A549 (cell line): ENCODE data around the gene ICE2. TPM values are rescaled to one million over a fixed set of nuclear protein-coding genes. Genes with fewer than 3 reads are reported as not detected.
A peak's percentile ranks its signal among the peaks of the same experiment; 100 is the strongest.

ENCODE experiments used
- ATAC-seq, 2 experiments: fragments of 200-7000 bp in 1 of 2; fragments of >200 bp in 1 of 2; cut with Nextera tagmentation in 1 of 2; cut with Tn5 transposase in 1 of 2; 3 replicates each; pipeline versions ENCODE4 v1.8.0 to v1.9.1; 2018 to 2020; ENCODE audit warnings: mild to moderate bottlenecking in 1 of 2, moderate library complexity in 1 of 2
- CTCF ChIA-PET: fragments of 300-600 bp; sonication (Branson Sonifier 250); formaldehyde crosslinking; extraction: SDS; loops from one replicate; lab custom pipeline; 2021; ENCODE audit warnings: antibody characterized with exemption, inconsistent platforms; lab: Yijun Ruan, JAX
- POLR2A ChIA-PET: fragments of 350-600 bp; formaldehyde crosslinking; extraction: SDS; loops from one replicate; lab custom pipeline; 2021; ENCODE audit warnings: antibody characterized with exemption, inconsistent platforms; lab: Yijun Ruan, JAX
- DNase-seq, 2 experiments: peaks; one replicate each; pipeline versions ENCODE4 v3.0.0 to v3.0.0-alpha.2; 2011 to 2016; ENCODE audit warnings: low read depth in 1 of 2, low spot score in 1 of 2
- FAIRE-seq: peaks from 2 replicates; lab custom pipeline; 2011; peaks lifted over from hg19 to GRCh38; lab: Jason Lieb, UNC
- H3K27ac ChIP-seq, 2 experiments: fragments of >200 bp; sonication (Bioruptor Twin); formaldehyde crosslinking; 3 replicates each; pipeline ENCODE4 v1.5.1; 2016 to 2017
- H3K4me1 ChIP-seq: fragments of >200 bp; sonication (Bioruptor Twin); formaldehyde crosslinking; 3 replicates; pipeline ENCODE4 v1.6.1; 2016
- H3K4me2 ChIP-seq: fragments of >200 bp; sonication (Bioruptor Twin); formaldehyde crosslinking; 3 replicates; pipeline ENCODE4 v1.6.1; 2016
- H3K4me3 ChIP-seq: fragments of >200 bp; sonication (Bioruptor Twin); formaldehyde crosslinking; 3 replicates; pipeline ENCODE4 v1.5.1; 2016
- H3K9me3 ChIP-seq: fragments of >200 bp; sonication (Bioruptor Twin); formaldehyde crosslinking; 3 replicates; pipeline ENCODE4 v1.6.1; 2016
- CHD4 ChIP-seq: fragments of 200-600 bp; sonication (generic); IDR thresholded peaks from 2 replicates; pipeline ENCODE4 v1.6.1; 2016; ENCODE audit warnings: antibody characterized with exemption, mild to moderate bottlenecking, borderline replicate concordance
- EHMT2 ChIP-seq: fragments of 200-600 bp; sonication (generic); IDR thresholded peaks from 2 replicates; pipeline ENCODE4 v1.6.1; 2016; ENCODE audit warnings: antibody characterized with exemption, low read depth, mild to moderate bottlenecking, moderate library complexity
- ELK1 ChIP-seq: fragments of 150-350 bp; IDR thresholded peaks from 2 replicates; pipeline ENCODE4 v1.6.1; 2014; ENCODE audit warnings: low read depth, mild to moderate bottlenecking, low read length
- EP300 ChIP-seq, 2 experiments: fragments of >200 bp; sonication (Bioruptor Twin); formaldehyde crosslinking; IDR thresholded peaks; 2 replicates in 1 of 2; 3 replicates in 1 of 2; pipeline ENCODE4 v1.6.1; 2016 to 2017
- ESRRA ChIP-seq: fragments of 150-350 bp; IDR thresholded peaks from 2 replicates; pipeline ENCODE4 v1.6.1; 2014; ENCODE audit warnings: mild to moderate bottlenecking, low read length, borderline replicate concordance
- GATA3 ChIP-seq: IDR thresholded peaks from 2 replicates; pipeline ENCODE4 v1.6.1; 2012; ENCODE audit warnings: borderline replicate concordance
- HDAC2 ChIP-seq: fragments of 200-600 bp; sonication (generic); IDR thresholded peaks from 2 replicates; pipeline ENCODE4 v1.6.1; 2016
- HMGXB4 ChIP-seq: fragments of 250-450 bp; sonication (Bioruptor Pico); IDR thresholded peaks from 2 replicates; pipeline ENCODE4 v1.5.0; 2021; ENCODE audit warnings: mild to moderate bottlenecking, moderate library complexity, borderline replicate concordance
- KDM5A ChIP-seq: fragments of 200-600 bp; sonication (generic); IDR thresholded peaks from 2 replicates; pipeline ENCODE4 v1.6.1; 2016; ENCODE audit warnings: antibody characterized with exemption, mild to moderate bottlenecking
- MAX ChIP-seq: IDR thresholded peaks from 2 replicates; pipeline ENCODE4 v1.6.1; 2012
- MYC ChIP-seq: IDR thresholded peaks from 2 replicates; pipeline ENCODE4 v1.6.1; 2012; ENCODE audit warnings: mild to moderate bottlenecking, inconsistent platforms, low read length, improper control_type of control experiment, borderline replicate concordance
- PBX3 ChIP-seq: IDR thresholded peaks from 2 replicates; pipeline ENCODE4 v1.6.1; 2012
- PHF8 ChIP-seq: fragments of 200-600 bp; sonication (generic); IDR thresholded peaks from 2 replicates; pipeline ENCODE4 v1.6.1; 2016; ENCODE audit warnings: low read depth, mild to moderate bottlenecking, antibody characterized with exemption, moderate library complexity, borderline replicate concordance
- RCOR1 ChIP-seq: fragments of 150-350 bp; IDR thresholded peaks from 2 replicates; pipeline ENCODE4 v1.6.1; 2014; ENCODE audit warnings: antibody characterized with exemption, low read length, low read depth
- RFX5 ChIP-seq: fragments of 450-650 bp; IDR thresholded peaks from 2 replicates; pipeline ENCODE4 v1.7.1; 2014; ENCODE audit warnings: antibody characterized with exemption, mild to moderate bottlenecking, moderate library complexity
- SREBF2 ChIP-seq: fragments of 450-650 bp; IDR thresholded peaks from 2 replicates; pipeline ENCODE4 v1.6.1; 2014; ENCODE audit warnings: mild to moderate bottlenecking, moderate library complexity
- TP53 ChIP-seq: fragments of 250-450 bp; sonication (Bioruptor Pico); IDR thresholded peaks from 2 replicates; pipeline ENCODE4 v1.5.0; 2021; ENCODE audit warnings: mild to moderate bottlenecking, moderate library complexity
- ZFP36 ChIP-seq: fragments of 450-650 bp; IDR thresholded peaks from 2 replicates; pipeline ENCODE4 v1.6.1; 2014; ENCODE audit warnings: borderline replicate concordance; ENCODE audit not compliant: partially characterized antibody
- ZSCAN20 ChIP-seq: fragments of 250-450 bp; sonication (Bioruptor Pico); IDR thresholded peaks from 2 replicates; pipeline ENCODE4 v1.8.0; 2022; ENCODE audit warnings: mild to moderate bottlenecking, moderate library complexity
- WGBS: methylation state at CpG from one replicate; pipeline ENCODE4 v1.1.6; 2017; ENCODE audit errors: missing lambda C conversion rate; 5-methylcytosine and 5-hydroxymethylcytosine counted together
- polyA plus RNA-seq, 4 experiments: library from polyadenylated mRNA; depleted of rRNA in 3 of 4; stranded (reverse); fragments of >200 nt; fragmentation: RNase III in 1 of 4; extraction: RNeasy Plus Mini Kit Qiagen cat#74134 plus additional on column Dnase treatment in 1 of 4; gene quantifications; 2 replicates in 3 of 4; 3 replicates in 1 of 4; pipeline ENCODE4 v1.2.3, GENCODE V29; 2011 to 2017

The ICE2 gene
- polyA plus RNA-seq, 2 of the 4 experiments (the other 2 are of a cell fraction): 43.1 to 87.6 TPM

GRCh38 chr15:60480149-60480548, 1.2 kb upstream of the ICE2 start:
- H3K9me3 ChIP-seq: no peaks in the 10 kb centered on the region
- no peak for TF ChIP-seq ZSCAN20 (CRISPR knock-in tag)
- no peak for TF ChIP-seq ELK1
- no peak for TF ChIP-seq RFX5
- TF ChIP-seq PBX3: no peak
- no peak for TF ChIP-seq KDM5A
- no peak for TF ChIP-seq SREBF2
- TF ChIP-seq ESRRA: no peak
- no peak for TF ChIP-seq HMGXB4
- TF ChIP-seq GATA3: no peak
- no peak for TF ChIP-seq CHD4
- TF ChIP-seq MYC: no peak
- no peak for TF ChIP-seq EHMT2
- no peak for TF ChIP-seq EP300 (IDR thresholded peaks at IDR 0.05)
- no peak for TF ChIP-seq HDAC2
- TF ChIP-seq MAX: no peak
- TF ChIP-seq PHF8: no peak
- TF ChIP-seq, all 56 proteins: peak for 0
- ChIA-PET POLR2A (interaction anchor here (1.0 kb wide), 1 partner anchor 790 kb away, joined by 4 read pairs; no protein-coding TSS in a partner anchor), CTCF (interaction anchor here (0.7 to 1.3 kb wide), 5 partner anchors 17 to 153 kb away, joined by 3 to 6 read pairs (median 4); no protein-coding TSS in a partner anchor)
- DNase-seq: no peak
- H3K4me2 ChIP-seq: peak overlapping the region; percentile 88
- peaks cover 34% of the 10 kb centered on the region for H3K4me1 ChIP-seq
- no peak for FAIRE-seq
- ATAC-seq: no peak
- H3K27ac ChIP-seq: peak overlapping the region in 1 of 2 experiments; percentile 97; a peak in 1 of 6 replicates
- WGBS: 96% methylated on average over 1 of the region's 1 CpG
- no peak overlapping the region for H3K4me3 ChIP-seq

- WGBS: 48% methylated on average over 10 of the region's 10 CpGs
- no peak for FAIRE-seq
- peaks cover 41% of the 10 kb centered on the region for H3K4me1 ChIP-seq
- peak overlapping the region; percentile 74 for H3K4me3 ChIP-seq
- no peaks in the 10 kb centered on the region for H3K9me3 ChIP-seq
- ChIA-PET POLR2A (interaction anchor here (0.6 to 1.0 kb wide), 2 partner anchors 41 to 790 kb away, joined by 3 to 4 read pairs; no protein-coding TSS in a partner anchor), CTCF (interaction anchor here (0.7 to 1.3 kb wide), 6 partner anchors 15 to 153 kb away, joined by 3 to 6 read pairs (median 4); no protein-coding TSS in a partner anchor)
- ATAC-seq: peak; percentile 3; a peak in 4 of 6 replicates
- TF ChIP-seq EHMT2 (no peak), RCOR1 (0 out of 2 replicates have a peak, but pooled peaks have one; percentile 7), GATA3 (no peak), MYC (0 out of 2 replicates have a peak, but pooled peaks have one; percentile 10), ZFP36 (no peak), TP53 (CRISPR knock-in tag) (no peak)
- peak overlapping the region; percentile 96 to 97 for H3K27ac ChIP-seq
- DNase-seq: no peak
- H3K4me2 ChIP-seq: peak overlapping the region; percentile 88
Observed at GRCh38 chr15:60479361-60480110, 594 bp upstream of the ICE2 start.
